Mucosa of descending colon (tissue), 3 donors: ENCODE results near the gene SEPHS1. TPM values are rescaled to one million over a fixed set of nuclear protein-coding genes. Genes with fewer than 3 reads are reported as not detected.
"Not testable (repeated sequence)": the region's sequence is repeated elsewhere in the genome, so short reads cannot be mapped to it uniquely, and the experiment has no call there.

Experiments used
- ATAC-seq: fragments of 200-7000 bp; cut with Tn5 transposase; one replicate; pipeline ENCODE4 v1.9.1; 2020; ENCODE audit warnings: mild to moderate bottlenecking, moderate library complexity
- DNase-seq, 3 donors: peaks; one replicate each; pipeline ENCODE4 v3.0.0-alpha.2; 2020
- H3K36me3 ChIP-seq: fragments of 200-600 bp; one replicate; pipeline ENCODE4 v1.8.0; 2021; ENCODE audit warnings: low read depth, mild to moderate bottlenecking
- H3K4me1 ChIP-seq: fragments of 200-600 bp; one replicate; pipeline ENCODE4 v1.8.0; 2021; ENCODE audit warnings: low read depth, mild to moderate bottlenecking
- H3K4me3 ChIP-seq: fragments of 200-600 bp; one replicate; pipeline ENCODE4 v1.8.0; 2021; ENCODE audit warnings: mild to moderate bottlenecking
- H3K9me3 ChIP-seq: fragments of 200-600 bp; one replicate; pipeline ENCODE4 v1.8.0; 2021; ENCODE audit warnings: mild to moderate bottlenecking
- CTCF ChIP-seq: fragments of 200-600 bp; IDR thresholded peaks from one replicate; pipeline ENCODE4 v1.8.0; 2022; ENCODE audit warnings: antibody characterized with exemption, mild to moderate bottlenecking
- intact Hi-C, 2 donors: fragments of 100-400 bp; cut with DNase I in 1 of 2; cut with micrococcal nuclease in 1 of 2; formaldehyde crosslinking; loops; one replicate each; pipeline versions ENCODE4 v1.11.0 to v1.11.1; 2022; cut with DNase I, micrococcal nuclease
- total RNA-seq, 3 donors: library from RNA; stranded (reverse); fragmentation: NEBNext Ultra II Directional in 2 of 3; extraction: Animal tissue kit (Norgen Biotek cat#: 25700) in 2 of 3; gene quantifications; one replicate each; pipeline versions ENCODE4 v1.2.1 to v1.2.4, GENCODE V29; 2021 to 2023
- donor health status: DM: no; HTN: no; CAD: no; lungs with moderate emphysema.
- donor health status: DM: no; HTN: no; CAD: no.
- donor health status: DM: no; HTN: yes; CAD: no.

SEPHS1 gene
- total RNA-seq, 3 donors from 2014 or later, result 32.3 to 40.3 (median 36.6) TPM

- Histone ChIP-seq H3K36me3 (peaks cover 4% of the 10 kb centered on the region), H3K9me3 (no peaks in the 10 kb centered on the region), H3K4me3 (no peak overlapping the region), H3K4me1 (peaks cover 5% of the 10 kb centered on the region)
- no peak for ATAC-seq
- no peak for TF ChIP-seq CTCF
- intact Hi-C loops, result no loop called here
- DNase-seq, result no peak
These were observed 13.5 kb downstream of the SEPHS1 start for GRCh38 chr10:13334556-13334955.

- TF ChIP-seq CTCF, result no peak
- intact Hi-C loops, result no loop called here
- Histone ChIP-seq H3K4me3 (no peak overlapping the region), H3K4me1 (no peaks in the 10 kb centered on the region), H3K36me3 (peaks cover 4% of the 10 kb centered on the region), H3K9me3 (no peaks in the 10 kb centered on the region)
- no peak for DNase-seq
- ATAC-seq, result no peak
These were observed 16.4 kb downstream of the SEPHS1 start for GRCh38 chr10:13331646-13332045.

GRCh38 chr10:13330980-13331379, 17.1 kb downstream of the SEPHS1 start:
- ATAC-seq, DNase-seq, H3K4me1 ChIP-seq, H3K36me3 ChIP-seq, H3K4me3 ChIP-seq, intact Hi-C loops, H3K9me3 ChIP-seq: not testable (repeated sequence)

- Histone ChIP-seq H3K4me1 (no peaks in the 10 kb centered on the region), H3K4me3 (no peak overlapping the region), H3K9me3 (no peaks in the 10 kb centered on the region), H3K36me3 (peaks cover 4% of the 10 kb centered on the region)
- ATAC-seq (no peak), DNase-seq (no peak)
- no peak for TF ChIP-seq CTCF
- intact Hi-C loops, result no loop called here
These were observed 18.5 kb downstream of the SEPHS1 start for GRCh38 chr10:13329565-13329964.

GRCh38 chr10:13328613-13329012, 19.5 kb downstream of the SEPHS1 start:
- ATAC-seq (no peak), DNase-seq (no peak)
- no peak for TF ChIP-seq CTCF
- Histone ChIP-seq H3K4me3 (no peak overlapping the region), H3K4me1 (no peaks in the 10 kb centered on the region), H3K36me3 (peaks cover 4% of the 10 kb centered on the region), H3K9me3 (no peaks in the 10 kb centered on the region)
- intact Hi-C loops, result no loop called here

- Histone ChIP-seq H3K4me3 (no peak overlapping the region), H3K4me1 (no peaks in the 10 kb centered on the region), H3K36me3 (peaks cover 4% of the 10 kb centered on the region), H3K9me3 (no peaks in the 10 kb centered on the region)
- no peak for ATAC-seq
- intact Hi-C loops, result no loop called here
- TF ChIP-seq CTCF, result no peak
- no peak for DNase-seq
These were observed 20.0 kb downstream of the SEPHS1 start for GRCh38 chr10:13328126-13328525.
